Effector CD4-positive, alpha-beta T cell (primary cell): ENCODE measurements around the gene KIAA1671.

ENCODE experiments used
- DNase-seq: peaks from one replicate; pipeline ENCODE4 v3.0.0-alpha.2; 2020

Gene KIAA1671

DNA sequence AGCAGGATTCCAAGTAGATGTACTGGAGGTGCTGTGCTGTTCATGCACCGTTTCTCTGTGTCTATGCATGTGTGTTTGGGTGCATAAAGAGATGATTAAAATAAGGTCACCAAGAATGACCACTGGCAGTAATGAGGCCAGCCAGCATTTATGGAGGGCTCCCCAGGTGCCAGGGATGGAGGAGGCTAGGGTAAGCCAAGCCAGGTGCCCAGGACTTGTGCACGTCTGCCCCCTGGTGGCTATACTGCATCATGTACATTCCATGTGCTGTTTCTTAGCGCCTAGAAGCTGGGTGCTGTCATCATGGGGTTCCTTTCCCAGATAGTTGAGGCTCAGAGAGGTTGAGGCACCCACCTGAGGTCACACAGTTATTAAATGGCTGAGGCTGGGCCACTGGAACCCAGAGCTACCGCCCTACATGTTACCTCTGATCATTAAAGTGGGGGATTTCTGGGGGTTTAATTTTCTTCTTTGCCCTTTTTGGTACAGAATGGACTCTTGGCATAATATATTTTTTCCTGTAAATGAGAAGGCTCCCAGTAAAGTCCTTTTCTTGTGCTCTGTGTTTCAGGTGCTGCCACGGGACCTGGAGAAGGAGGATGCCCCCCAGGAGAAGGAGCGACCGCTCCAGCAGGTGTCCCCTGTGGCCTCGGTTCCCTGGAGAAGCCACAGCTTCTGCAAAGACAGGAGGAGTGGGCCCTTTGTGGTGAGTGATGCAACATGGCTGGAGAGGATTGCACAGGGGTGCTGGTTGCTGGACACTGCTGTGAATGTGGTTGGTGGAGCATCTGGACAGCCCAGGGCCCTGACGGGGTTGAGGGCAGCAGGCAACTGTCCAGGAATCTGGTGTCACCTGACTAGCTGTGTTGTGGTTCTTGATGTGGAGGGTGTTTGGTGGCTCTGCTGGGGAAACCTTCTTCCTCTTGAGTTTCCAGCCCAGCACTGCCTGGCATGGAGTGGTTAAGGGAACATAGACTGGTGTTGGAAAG, 96.4 kb downstream of the KIAA1671 start:
- peak; percentile 62 for DNase-seq

DNA sequence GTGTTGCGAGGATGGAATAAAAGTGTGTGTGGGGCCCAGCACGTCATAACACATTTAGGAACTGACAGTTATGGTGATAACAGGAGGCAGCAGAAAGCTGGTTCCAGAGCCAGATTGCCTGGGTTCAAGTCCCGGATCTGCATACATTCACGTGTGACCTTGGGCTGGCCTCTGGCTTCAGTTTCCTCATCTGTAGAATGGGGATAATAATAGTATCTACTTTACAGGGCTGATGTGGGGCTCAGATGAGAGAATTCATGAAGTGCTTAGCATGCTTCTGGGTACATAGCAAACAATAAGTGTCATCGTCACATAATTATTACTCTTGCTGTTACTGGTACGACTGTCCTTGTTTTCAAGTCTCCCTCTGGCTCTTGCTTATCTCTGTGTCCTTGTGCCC, 97.3 kb downstream of the KIAA1671 start:
- DNase-seq: no peak

DNA sequence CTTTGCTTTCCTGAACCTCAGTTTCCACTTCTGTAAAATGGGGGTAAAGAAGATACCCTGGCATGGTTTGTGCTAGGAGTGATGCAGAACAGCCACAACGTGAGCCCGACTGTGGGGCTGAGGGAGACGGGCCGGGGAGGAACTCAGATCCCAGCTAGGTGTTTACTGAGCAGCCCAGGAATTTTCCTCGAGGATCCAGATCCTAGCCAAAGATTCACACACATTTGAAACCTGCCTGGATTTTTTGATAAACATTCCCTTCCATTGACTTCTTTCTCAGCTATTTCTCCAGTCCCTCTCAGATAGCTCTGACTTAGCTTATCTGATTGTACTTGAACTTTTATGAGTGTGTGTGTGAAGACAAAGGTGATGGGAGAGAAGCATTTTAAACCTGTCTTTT, 98.0 kb downstream of the KIAA1671 start:
- no peak for DNase-seq

DNA sequence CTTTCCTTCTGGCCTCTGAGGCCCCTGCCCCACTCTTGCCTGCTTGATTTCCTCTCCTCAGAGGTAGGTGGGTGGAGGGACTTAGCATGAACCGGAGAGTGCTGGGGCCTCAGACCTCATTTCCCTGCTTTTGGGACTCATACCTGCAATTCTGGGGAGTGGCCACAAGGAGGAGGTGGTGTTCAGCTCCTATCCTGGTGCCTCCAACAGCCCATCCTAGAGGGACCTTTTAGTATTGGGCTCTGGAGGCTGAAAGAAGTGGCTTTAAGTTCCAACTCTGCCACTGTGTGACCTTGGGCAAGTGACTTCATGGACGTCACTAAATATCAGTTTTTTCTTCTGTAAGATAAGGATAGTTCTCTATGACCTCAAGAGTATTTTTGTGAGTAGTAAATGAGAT, 98.6 kb downstream of the KIAA1671 start:
- no peak for DNase-seq

DNA sequence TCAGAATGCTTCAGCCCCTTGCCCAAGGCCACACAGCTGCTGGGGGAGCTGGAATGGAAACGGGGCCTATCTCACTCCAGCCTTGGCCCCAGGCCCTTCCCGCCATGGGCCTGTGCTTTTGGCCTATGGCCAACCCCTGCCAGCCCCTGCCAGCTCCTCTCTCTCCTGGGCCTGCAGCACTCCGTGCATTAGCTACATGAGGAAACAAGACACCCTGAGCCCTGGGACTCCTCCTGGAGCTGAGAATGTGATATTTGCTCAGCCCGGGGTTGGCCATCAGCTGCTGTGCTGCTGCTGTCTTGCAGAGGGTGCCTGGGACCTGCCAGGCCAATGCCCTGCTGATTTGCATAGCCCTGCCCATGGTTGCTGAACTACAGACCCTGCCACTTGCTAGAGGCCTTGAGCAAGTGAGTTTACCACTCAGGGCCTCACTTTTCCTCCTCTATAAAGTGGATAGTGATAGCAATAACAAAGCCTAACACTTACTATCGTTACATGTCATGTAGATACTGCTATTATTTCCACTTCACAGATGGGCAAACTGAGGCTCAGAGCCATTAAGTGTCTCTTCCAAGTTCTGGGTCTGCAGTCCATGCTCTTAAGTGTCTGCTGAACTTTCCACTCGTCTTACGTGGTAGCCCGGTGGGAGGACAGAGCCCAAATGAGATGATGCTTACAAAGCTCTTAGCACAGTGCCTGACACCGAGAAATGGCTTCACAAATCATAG, 99.6 kb downstream of the KIAA1671 start:
- DNase-seq: no peak

DNA sequence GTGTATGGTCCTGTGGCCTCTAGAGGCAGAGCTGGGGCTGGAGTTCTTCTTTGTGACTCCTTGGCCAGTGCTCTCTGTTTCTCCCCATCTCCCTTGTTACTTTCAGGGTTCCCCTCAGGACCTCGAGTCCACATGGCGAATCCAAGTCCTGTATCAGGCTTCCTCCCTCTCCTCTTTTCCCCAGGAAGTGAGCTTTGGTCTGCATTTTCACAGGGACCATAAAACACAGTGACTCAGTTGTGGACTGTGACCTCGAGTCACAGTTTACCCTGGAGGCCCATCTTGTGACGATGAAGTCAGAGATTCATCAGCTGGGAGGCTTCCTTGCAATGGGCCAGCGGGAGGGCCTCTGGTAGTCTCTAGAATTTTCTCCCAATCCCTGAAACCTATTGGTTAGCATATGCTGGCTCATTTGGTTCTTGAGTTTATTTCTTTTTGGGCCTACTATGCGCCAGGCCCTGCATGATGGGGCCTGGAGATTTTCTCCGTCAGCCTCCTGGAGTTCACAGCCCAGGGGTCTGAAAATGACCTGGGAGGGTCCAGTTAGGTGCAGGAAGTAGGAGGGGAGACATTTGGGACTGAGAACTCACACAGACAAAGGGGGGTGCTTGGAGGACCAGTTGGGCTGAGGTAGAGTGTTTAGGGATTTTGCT, 100.8 kb downstream of the KIAA1671 start:
- DNase-seq: no peak

DNA sequence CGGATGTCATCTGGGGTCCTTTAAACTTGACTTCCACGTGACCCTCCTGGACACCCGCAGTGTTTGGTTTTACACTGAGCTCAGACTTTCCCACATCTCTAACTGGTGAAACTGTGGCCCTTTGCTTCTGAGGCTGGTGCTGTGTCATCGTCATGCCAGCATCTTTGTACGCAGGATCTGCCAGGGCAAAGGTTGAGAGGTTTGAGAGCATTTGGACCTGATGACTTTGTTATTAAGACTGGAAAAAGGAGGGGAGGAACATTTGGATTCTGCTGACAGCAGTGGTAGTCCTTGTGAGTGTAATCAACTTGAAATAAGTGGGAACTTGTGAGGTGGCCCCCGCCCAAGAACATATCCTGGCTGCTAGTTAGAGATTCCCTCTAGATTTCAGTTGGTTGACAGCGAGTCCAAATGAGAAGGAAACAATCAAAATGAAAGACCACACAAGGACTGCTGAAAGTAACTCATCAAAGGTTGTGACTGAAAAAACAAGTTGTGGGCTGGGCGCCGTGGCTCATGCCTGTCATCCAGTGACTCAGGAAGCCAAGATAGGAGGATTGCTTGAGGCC, 102.5 kb downstream of the KIAA1671 start:
- no peak for DNase-seq

DNA sequence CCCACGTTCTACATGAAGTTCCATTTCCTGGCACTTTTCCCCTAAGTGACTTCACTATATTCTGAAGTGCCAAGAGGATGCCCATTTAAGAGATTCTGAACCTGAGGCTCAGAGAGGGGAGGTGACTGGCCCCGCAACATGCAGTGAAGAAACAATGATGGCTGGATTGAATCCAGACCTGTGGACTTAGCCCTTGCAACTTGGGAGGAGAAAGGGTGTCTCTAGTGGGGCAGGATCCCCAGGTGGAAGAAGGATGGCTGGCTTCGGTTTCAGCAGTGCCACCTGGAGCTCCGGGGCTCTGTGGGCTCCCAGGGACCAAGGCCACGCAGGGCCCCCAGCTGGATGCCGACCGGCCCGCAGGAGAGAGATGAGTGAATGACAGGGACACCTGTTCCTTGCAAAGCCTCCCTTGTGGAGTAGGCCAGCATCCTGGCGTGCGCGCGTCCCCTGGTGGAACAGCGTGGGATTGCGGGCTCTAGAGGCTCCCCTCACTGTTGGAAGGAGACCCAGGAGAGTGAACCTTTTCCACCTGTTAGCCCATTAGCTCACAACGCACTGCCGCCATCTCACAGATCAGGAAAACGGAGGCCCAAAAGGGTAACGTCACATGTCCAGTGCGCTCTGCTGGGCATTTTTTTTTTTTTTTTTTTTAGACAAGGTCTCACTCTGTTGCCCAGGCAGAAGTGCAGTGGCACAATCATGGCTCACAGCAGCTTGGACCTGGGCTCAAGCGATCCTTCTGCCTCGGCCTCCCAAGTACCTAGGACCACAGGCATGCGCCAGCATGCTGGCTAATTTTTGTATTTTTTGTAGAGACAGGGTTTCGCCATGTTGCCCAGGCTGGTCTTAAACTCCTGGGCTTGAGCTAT, 104.7 kb downstream of the KIAA1671 start:
- DNase-seq: peak; percentile 67

DNA sequence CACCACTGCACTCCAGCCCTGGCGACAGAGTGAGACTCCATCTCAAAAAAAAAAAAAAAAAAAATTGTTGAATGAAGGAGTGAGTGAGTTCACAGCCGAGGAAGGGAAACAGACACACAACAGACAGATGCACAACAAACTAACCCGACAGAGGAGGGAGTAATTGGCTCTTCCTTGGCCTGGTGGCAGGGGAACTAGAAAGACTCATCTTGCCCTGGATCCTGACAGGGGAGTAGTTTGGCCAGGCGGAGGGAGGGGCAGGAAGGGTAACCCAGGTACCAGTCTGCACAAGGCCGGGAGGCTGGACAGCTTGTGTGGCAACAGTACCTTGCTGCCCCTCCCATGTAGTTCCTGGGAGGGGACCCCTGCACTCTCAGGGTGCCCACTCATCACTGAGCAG, 106.9 kb downstream of the KIAA1671 start:
- DNase-seq: no peak

DNA sequence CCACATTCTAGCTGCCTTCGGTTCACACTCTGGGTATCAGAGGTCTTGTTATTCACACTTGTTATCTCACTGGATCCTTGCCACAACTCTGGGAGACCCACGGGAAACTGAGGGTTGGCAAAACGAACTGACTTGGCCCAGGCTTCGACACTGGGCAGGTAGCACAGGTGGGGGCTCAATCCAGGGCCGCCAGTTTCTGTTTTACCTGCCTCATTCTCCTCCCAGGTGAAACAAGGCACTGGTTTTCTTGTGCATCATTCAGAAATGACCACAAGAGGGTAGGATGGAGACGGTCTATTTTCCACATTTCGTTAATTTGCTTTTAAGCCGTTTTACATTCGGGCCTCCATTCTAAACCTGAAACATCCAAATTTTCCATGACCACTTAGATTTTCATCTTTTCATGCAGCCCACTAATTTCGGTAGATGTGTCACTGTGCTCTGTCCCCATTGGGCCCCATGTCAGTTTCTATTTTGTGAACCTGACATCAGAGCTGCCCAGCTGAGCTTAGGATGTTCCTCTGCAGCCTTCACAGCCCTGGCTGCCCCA, 108.1 kb downstream of the KIAA1671 start:
- no peak for DNase-seq

DNA sequence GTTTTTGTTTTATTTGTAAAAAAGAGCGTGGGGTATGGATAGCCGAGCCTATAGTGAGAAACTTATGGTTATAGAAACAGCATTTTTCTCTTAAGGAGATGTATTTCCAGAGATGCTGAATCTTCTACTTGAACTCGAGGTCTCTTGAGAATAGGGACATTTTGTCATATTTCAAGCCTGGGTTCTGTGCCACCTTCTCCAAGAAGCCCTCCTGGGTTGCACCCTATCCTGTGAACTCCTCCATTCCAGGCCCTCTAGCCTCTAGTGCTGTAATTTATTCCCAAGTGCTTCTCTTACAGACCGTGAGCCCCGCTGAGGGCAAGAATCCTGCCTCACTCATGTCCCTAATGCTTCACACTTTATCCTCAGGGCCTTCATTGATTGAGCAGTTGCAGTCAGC, 108.6 kb downstream of the KIAA1671 start:
- no peak for DNase-seq

DNA sequence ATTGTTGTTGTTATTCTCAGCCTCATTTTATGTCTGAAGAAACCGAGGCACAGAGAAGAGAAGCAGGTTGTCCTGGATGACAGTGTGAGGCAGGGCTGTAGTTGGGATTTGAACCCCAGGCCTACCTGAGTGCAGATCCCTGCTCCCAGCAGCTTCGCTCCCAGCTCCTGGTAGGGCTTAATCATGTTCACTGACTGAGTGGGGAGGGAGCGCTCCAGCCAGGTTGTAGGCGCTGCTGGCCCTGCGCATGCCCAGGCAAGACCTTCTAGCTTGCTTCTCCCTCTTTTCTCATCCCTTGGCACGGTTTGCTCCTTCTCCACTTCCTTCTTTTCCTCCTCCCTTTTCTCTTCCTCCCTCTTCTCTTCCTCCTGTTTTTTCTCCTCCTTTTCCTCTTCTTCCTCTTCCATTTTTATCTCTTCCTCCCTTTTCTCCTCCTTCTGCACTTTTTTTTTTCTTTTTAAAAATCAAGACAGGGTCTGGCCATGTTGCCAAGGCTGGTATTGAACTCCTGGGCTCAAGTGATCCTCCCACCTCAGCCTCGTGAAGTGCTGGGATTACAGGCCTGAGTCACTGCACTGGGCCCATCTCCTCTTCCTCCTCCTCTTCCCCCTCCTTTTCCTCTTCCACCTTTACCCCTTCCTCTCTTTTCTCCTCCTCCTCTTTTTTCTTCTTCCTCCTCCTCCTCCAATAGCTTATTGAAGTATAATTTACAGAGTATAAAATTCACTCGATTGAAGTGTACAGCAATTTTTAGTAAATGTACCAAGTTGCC, 109.3 kb downstream of the KIAA1671 start:
- no peak for DNase-seq

DNA sequence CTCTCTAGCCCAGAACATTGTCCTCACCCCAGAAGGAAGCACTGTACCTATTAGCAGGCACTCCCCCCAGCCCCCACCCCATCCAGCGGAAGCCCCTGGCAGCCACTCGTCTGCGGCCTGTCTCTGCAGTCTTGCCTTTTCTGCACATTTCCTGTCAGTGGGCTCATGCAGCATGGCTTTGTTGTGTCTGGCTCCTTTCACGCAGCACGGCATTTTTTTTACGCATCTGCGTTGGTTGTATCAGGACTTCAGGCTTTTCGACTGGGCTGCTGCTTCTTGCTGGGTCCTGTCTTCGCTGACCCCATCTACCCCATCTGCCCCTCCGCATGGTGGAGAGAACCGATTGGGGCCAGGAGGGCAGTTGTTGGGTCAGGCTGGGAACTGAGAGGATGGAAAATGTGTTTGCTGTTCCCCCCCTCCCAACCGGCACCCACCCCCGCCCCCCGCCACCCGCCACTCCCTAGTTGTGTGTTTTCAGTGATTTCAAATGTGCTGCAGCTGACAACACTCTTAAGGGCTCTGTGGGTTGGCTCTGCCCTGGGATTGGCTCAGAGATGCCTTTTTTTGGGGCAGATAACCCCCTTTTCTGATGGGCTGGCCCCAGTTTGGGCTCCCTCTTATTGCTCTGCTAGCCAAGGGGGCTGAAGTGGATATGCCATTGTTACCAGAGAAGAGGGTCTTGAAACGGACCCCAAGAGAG, 110.0 kb downstream of the KIAA1671 start:
- DNase-seq: peak; percentile 76

DNA sequence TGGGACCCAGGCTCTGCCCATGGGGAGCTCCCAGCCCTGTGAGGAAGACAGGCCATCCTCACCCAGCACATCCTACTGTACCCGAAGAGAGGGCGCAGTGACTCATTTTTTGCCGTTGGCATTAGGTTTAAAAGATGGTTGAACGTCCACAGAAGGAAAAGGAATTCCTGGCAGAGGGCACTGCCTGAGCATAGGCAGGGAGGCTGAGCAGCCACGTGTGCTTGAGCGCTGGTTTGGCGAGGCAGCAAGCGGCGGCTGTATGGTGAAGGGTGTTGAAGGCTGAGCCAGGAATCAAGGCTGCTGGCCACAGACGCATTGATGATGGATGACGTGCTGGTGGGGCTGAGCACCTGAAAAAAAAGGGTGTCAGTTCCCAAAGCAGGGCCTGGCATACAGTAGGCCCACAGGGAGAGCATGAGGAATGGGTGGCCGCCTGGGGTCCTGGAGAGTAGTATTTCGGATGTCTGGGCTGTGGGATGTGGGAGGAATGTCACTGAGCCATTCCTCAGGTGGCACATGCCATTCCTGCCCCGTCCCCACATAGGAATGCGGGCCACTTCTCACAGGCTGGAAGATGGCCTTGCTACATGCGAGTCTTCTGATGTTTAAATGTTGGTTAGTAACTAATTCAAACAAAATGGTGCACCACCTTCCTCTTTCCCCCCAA, 112.5 kb downstream of the KIAA1671 start:
- no peak for DNase-seq

DNA sequence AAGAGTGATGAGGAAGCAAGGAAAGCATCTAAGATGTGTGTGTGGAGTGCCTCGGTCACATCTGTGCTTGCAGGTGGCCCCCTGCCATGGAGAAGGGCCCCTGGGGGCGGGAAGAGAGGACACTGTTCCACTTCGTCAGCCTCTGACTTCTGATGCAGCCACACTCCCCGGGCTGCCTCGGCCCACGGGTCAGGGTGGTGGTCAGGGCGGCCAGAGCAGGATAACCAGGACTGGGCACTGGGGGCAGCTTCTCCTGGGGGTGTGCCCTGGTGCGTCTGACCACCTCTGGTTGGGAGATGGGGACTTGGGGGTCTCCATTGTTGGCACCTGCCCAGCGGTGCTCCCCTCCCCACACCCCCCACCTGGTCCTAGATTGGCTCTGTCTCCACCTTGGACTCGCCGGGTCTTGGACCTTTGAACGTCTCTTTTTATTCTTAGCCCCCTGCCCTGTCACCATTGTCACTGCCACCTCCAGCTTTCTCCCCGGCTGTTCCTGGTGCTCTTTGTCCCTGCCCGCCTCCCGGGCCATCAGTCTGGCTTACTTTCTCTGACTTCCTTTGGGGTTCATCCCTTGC, 114.4 kb downstream of the KIAA1671 start:
- DNase-seq: no peak

DNA sequence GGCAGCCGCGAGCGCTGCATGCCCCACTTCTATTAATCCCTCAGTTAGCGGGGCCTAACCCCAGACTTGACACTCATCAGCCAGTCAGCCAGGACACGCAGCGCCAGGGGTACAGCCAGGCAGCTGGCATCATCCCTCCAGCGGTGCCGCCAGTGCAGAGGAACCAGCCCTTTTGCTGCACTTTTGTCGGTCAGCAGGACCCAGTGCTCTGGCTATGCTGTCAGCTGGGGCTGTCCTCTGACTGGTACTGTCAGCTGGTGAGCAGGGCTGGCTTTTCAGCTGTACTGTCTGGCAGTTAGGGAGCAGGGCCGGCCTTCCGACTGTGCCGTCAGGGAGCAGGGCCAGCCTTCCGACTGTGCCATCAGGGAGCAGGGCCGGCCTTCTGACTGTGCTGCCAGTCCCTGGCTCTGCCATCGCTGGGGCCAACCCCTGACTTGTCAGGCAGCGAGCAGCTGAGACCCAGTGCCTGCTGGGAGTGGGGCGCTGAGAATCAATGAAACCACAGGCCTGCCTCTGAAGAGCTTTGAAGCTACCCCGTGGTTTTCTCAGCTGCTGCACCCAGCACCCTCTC, 115.4 kb downstream of the KIAA1671 start:
- peak; percentile 81 for DNase-seq

DNA sequence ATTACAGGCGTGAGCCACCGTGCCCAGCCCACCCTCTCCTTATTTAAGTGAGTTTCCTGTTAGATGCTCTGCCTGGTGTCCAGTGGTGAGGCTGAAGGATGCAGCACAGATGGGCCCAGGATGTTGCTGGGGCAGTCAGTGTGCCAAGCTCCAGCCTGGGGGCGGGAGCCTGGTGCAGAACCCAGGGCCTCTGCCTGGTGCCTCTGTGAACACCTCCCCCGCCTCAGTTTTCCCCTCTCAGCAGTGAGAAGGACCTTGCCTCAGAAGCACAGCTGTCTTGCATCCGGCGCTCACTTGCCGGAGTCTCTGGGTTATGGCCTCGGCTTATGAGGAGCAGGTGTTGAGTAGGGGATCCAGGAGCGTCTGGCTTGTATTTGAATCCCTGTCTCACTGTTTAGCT, 116.2 kb downstream of the KIAA1671 start:
- DNase-seq: no peak

DNA sequence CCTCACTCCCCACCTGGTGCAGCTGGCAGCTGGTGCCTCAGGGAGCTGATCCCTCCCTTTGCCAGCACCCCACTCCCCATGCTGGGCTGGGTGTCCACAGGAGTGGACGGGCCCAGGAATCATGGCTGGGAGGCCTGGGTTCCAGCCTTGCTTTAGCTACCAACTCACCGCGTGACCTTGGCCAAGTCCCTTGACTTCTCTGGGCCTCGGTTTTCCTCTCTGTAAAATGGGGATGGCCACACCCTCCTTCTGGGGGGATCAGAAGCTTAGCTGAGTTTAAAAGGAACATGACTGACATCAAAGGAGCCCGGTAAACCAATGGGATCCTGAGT, 116.9 kb downstream of the KIAA1671 start:
- no peak for DNase-seq
